Inflammatory macrophage (primary cell): ENCODE results near the gene TUT1.
A peak's percentile ranks its signal among the peaks of the same experiment; 100 is the strongest.
"Not testable (repeated sequence)": the region's sequence is repeated elsewhere in the genome, so short reads cannot be mapped to it uniquely, and the experiment has no call there.

ENCODE experiments used
- DNase-seq, 2 donors: peaks; one replicate each; pipeline ENCODE4 v3.0.0-alpha.2; 2020 to 2022

The TUT1 gene

DNA sequence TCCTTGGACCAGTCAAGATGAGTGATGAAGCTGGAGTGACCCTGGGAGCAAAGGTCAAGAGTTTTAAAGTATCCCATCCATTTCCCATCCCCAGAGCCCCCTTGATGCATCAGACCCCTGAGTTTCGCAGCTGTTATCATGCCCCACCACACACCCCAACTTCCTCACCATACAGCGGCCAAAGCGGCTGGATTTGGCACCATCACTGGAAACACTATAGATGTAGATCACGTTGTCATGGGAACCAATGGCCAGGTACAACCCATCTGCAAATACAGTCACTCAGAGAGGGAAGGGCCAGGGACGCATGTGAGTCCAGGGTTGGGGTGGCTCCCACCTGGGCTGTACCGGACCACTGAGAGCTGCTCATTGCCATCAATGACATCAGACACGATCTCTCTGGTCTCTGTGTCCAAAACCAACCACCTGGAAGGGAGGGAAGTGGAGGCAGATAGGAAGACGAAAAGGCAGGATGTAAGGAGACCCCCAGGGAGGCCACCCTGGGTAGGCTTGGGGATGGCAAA is 12.5 kb upstream of the TUT1 start:
- no peak for DNase-seq

DNA sequence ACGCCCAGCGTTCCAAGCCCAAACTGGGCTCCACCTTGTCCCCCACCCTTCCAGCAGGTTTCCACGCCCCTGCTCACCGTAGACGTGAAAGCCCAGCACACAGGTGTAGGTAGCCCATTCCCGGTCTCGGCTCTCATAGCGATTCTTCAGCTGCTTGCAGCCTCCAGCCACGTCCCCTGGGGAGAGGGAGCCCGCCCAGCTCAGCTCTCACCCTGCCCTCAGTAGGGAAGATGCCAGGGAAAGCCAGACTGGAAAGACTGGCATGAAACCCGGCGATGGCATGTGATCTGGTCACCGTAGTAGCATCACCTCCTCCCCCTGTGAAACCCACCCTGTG is 11.7 kb upstream of the TUT1 start:
- no peak for DNase-seq

DNA sequence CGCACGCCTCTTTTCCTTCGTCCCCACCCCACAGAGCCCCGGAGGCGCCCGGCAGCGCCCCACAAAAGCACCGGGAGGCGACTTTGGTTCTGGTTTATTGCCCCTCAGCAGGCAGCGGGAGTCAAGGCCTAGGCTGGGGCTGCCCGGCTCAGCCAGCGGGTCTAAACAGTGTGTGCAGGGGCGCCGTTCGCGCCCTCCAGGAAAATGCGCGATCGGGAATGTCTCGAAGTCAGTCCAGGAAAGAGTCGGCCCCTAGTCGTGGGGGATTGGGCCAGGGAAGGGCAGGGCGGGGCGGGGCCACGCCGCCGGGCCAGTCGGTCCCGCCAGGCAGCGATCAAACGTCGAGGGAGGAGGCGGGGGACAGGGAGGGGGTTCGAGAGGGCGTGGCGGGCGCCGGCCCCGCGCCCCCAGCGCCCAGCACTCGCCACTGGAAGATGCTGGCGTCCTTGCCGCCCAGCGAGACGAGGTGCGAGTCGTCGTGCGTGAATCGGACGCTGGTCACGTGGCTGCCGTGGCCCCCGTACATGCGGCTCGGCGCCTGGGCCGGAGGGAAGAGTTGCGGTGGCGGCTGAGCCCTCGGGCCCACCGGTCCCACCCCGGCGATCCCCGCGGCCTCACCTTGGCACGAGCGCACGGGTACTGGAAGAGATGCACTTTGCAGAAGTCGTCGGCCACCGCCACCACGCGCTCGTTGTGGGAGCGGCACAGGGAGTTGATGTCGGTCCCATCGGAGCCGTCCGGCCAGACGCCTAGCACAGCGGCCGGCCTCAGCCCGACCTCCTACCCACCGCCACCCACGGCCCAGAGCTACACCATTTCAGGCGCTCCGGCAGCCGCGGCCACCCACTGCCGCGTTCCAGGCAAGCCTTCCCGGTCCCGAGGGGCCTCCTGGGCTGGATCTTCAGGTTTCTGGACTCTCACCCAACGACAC is 11.1 kb upstream of the TUT1 start:
- DNase-seq: peak; percentile 10 to 40

DNA sequence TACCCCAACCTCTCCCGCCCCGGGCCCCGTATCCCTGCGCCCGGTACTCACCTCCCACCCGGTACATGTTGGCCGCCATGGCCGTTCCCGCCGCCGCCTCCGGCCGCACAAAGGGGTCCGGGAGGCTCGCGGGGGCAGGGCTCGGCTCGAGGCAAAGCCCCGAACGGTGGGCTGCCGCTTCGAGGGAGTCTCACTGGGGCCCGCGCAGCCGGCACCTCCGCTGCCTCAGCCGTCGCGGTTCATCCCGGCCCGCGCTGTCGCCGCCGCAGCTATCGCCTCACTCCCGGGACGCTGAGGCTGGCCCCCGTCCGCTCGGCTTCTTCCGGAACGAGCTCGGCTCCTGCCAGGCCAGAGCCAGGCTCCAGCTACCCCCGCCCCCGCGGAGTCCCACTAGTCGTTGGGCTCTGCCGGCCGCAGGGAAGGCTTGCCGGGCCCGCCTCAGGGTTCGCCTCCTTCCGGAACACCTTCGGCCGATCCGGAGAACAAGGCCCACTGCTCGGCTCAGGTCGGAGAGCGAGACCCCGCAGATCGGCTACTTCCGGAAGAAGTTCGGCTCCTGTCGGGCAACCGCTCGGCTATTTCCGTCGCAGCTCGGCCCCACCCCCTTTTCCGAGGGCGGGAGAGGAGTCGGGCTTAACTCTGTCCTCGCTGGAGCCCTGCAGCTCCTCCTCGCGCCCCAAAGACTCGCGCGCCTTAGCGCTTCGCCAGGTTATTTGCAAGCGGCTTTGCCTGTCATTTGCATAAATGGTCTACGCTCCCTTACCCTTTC is 10.2 kb upstream of the TUT1 start, which contains the start of gene MTA2:
MTA2 (minus strand) TSS at position 494 of the 769 bp plus-strand sequence; CDS start at position 79, 415 bp downstream.
- DNase-seq: peak; percentile 99

GRCh38 chr11:62601122-62601371 is 9.7 kb upstream of the TUT1 start:
- DNase-seq: peak; percentile 33 to 47

- DNase-seq: no peak
These were observed 9.2 kb upstream of the TUT1 start for GRCh38 chr11:62600367-62601121.

DNA sequence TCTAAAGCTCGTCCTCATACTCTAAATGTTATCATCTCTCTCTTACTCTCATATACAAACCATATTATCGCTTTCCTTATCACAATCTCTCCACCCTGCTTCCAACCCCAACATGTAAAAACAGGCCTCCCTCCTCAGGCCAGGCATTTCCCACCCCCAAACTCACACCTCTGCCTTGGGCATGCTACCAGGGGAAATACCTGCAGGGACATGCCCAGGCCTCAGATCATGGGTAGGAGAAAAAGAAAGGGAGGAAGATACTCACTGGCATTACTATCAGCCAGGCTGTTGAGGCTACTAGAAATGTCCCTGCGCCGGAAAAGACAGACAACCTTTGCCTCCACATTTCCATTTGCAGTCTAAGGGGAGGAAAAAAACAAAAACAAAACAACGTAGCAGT is 8.6 kb upstream of the TUT1 start:
- no peak for DNase-seq

GRCh38 chr11:62599069-62599696 is 7.9 kb upstream of the TUT1 start:
- peak; percentile 95 to 98 for DNase-seq

DNA sequence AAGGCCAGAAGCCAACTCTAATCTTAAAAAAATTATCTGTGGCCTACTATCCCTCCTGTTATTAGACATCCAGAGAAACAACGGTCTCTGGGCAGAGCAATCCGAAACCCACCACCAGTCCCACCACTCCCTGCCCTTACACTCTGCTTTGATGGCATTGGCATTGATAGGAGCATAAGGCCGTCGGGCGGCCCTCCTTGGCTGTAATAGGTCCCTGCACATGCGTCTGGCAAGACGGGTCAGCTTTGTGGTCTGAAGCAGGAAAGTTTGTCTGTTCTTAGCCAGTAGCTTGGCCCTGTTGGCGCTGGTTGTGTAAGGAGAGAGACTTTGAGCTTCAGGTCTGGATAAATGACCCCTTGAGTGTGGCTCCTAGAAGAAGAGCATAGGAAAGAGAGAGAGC is 3.8 kb upstream of the TUT1 start:
- DNase-seq: no peak

DNA sequence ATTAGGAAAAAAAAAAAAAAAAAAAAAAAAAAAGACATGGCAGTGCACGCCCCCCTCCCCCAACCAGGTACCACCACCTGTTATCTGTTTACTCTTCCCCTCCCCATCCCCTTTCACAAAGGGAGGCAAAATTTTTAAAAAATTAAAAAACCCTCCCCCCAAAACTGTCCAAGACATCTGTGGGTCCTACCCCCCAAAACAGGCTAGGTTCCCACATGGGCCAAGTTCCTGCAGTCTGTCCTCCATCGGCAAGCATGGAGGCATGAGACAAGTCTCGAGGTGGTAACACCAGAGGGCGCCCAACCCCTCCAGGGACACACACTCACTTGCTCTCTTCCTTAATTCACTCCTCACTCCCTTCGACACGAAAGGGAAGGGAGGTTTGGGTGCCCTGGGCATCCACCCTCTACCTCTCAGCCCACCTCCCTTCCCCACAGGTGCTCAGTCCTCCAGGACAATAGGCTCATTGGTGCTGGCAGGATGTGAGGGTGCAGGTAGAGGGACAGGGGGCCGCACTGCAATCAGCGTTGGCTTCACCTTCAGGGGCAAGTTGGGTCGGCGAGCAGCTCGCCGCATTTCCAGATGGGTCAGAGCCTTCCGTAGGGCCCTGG is 2.2 kb upstream of the TUT1 start:
- DNase-seq: peak; percentile 85 to 86

- DNase-seq: no peak
These were observed 1.7 kb upstream of the TUT1 start for GRCh38 chr11:62592989-62593421.

DNA sequence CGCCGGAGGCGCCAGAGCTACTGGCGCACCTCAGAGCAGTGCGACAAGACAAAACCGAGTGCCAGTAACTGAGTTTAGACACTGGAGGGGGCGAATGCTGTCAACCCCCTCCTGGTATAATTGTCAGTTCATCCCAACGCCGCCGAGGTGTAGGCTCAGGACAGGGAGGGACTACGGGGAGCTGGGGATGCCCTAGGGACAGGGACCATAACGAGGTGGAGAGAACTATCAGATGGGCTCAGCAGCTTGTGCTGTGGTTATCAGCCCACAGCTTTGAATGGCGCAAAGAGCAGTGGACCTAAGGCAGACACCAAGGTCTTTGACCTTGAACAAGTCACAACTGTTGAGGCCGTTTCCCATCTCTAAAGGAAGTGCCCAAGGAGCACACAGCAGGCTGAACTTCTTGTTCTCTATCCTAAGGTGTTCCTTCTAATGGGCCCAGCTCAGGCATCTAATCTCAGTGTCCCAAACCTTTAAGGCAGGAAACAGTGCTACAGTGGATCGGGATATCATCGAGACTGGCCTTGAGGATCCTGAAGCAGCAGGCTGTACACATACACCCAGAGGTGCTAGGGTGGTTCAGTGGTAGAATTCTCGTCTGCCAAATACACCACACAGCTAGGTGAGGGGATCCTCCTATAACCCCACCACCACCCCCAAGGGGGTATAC is 958 bp upstream of the TUT1 start:
- peak in 1 of 2 donors; percentile 27 for DNase-seq

- peak in 1 of 2 donors; percentile 17 for DNase-seq
These were observed 2.2 kb downstream of the TUT1 start for GRCh38 chr11:62588966-62589637.

DNA sequence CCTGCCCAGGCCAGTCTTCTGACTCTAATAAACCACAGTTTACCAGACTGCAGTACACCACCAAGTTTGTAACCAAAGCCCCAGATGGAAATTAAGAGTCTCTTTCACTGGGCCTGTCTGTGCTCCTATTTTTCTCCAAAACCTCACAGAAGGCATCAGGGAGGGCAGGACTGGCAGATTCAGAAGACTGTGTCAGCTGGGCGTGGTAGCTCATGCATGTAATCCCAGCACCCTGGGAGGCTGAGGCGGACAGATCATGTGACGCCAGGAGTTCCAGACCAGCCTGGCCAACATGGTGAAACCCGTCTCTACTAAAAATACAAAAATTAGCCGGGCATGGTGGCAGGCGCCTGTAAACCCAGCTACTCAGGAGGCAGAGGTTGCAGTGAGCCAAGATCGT is 6.0 kb downstream of the TUT1 start:
- not testable (repeated sequence) for DNase-seq

- DNase-seq: not testable (repeated sequence)
These were observed 9.6 kb downstream of the TUT1 start for GRCh38 chr11:62581735-62582134.

DNA sequence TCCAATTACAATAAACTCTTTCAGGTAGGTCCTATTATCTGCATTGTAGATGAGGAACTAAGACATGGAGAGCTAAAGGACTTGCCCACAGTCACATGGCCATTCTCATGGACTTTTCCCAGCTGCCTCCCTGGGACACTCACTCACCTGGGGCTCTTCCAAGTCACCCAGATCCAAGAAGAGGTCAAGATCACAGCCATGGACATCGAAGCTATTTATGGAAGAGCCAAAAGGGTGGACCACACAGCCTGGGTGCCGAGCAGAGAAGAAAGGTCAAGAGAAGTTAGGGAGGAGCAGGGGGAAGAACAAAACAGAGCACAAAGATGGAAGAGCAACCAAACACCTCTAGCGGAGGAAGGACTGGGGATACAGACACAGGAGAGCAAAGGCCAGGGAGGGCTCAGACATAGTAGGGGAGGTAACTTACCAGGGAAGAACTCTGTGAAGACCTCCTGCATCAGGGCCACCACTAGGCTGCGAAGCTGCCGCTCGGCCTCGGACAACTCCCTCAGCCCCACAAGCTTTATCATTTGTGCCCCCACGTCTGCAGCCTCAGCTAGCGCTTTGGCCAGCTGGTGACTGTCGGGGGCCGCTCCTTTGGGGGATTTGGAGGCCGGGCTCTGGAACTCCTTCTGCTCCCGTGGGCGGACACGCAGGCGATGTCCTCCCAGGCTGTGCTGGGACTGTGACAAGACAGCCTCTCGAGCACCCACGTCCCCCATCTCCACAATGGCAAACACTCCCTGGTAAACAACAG is 10.2 kb downstream of the TUT1 start:
- no peak for DNase-seq

DNA sequence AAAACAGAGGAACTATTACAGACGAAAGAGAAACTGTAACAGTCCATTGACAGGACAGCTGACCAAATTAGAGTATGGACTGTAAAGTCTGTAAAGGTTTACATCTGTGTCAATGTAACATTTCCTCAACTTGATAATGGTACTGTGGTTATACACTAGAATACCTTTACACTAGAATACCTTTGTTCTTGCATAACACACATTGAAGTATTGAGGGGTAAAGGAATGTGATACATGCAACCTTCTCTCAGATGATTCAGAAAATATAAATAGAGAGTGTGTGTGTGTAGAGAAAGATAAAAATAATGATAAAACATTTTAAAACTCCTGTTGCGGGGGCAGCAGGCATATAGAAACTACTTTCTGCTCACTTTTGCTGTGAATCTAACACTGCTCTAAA is 12.1 kb downstream of the TUT1 start:
- no peak for DNase-seq

DNA sequence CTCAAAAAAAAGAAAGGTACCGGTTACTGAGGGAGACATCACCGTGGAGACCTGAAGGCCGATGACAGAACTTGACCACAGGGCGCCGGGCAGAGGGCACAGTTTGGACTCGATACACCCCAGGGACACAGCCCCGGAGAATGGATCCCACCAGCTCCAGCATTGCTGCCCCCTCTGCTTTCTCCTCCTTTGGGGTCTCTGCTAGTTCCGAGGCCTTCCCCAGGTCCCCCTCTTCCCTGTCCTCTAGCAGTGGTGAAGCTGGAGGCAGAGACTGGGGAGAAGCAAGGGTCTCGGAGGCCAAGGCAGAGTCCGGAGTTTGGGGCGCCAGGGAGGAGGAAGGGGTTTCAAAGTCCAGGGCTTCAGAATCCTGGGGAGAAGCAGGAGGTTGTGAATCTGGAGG is 12.8 kb downstream of the TUT1 start:
- no peak for DNase-seq

- peak; percentile 75 to 89 for DNase-seq
These were observed 14.1 kb downstream of the TUT1 start for GRCh38 chr11:62577046-62577714.
